GM18951 (cell line): ENCODE data around the gene CEP290.

Experiments used
- POLR2A ChIP-seq: IDR thresholded peaks from 4 replicates; pipeline ENCODE4 v1.6.1; 2011; ENCODE audit warnings: mild to moderate bottlenecking; ENCODE audit not compliant: insufficient read length, insufficient read depth; ENCODE audit errors: extremely low read depth
- in situ Hi-C: fragments of 300-500 bp; cut with MboI; formaldehyde crosslinking; loops from one replicate; pipeline ENCODE4 v1.12.0; 2022; ENCODE audit warnings: low sequenced_read_pairs, mixed read lengths, inconsistent platforms; ENCODE audit not compliant: unreplicated experiment

The CEP290 gene

DNA sequence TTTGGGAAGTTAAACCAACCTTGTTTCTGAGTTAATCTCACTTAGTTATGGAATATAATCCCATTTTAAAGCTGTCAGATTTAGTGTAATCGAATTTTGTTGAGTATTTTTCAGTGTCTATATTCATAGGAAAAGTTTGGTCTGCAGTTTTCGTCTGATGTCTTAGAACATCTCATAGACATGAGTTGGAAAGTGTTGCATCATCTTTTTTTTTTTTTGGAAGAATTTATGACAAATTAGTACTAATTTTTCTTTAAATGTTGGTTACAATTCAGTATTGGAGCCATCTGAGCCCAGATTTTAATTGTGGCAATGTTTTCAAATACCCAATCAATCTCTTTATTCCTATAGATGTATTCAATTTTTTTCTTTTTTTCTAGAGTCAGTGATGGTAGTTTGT is 140.6 kb downstream of the CEP290 start:
- TF ChIP-seq POLR2A: no peak
- in situ Hi-C loops: no loop called here
